ENCODE measurements around the gene MPND.
A peak's percentile ranks its signal among the peaks of the same experiment; 100 is the strongest.

MPND gene

GRCh38 chr19:4343370-4344307 lies at the start of gene MPND:
Gene MPND, plus strand, starts transcription at chr19:4343562. Its CDS starts 32 bp downstream, at chr19:4343594.
- DNase-seq: peak; percentile 74

DNA sequence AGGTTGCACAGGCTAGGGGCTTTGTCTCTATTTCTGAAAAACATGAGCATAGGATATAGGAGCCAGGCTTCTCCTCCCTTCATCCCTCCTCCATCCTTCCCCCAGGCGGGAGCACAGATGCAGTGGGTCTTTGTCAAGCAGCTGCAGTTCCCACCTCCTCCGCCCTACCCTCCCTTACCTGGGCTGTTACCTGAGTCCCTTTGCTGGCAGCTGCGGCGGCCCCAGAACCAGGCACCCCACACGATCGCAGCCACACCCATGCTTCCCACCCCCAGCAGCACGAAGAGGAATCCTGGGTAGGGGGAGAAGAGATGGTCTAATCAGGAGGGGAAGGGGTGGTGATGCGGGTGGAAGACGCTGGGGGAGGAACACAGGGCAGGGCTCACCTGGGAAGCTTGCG lies 49.0 kb upstream of the MPND start:
- no peak for DNase-seq

DNA sequence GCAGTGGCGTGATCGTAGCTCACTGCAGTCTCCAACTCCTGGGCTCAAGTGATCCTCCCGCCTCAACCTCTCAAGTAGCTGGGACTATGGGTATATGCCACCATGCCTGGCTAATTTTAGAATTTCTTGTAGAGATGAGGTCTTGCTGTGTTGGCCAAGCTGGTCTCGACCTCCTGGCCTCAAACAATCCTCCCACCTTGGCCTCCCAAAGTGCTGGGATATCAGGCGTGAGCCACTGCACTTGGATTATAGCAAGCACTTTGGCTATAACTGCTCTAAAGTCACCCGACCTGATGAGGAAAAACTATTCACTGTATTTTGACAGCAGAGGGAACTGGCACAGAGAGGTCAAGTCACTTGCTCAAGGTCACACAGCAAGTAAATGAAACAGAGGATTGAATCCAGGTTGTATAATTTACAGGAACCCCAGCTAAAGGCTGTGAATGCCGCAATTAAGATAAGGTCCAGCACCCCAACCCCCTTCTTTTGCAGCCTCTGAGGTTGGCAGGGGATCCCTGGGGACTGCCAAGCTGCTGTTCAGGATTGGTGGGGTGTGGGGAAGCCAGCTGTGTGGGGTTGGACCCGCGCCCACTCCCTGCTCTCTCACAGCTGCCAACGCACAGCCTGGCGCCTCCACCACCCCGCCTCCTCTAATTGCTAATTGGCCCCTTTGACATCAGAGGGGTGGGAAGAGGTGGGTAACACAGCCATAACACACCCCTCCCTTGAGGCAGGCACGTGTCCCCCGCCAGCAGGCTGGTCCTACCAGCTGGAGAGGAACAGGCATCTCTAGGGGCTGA lies 47.2 kb upstream of the MPND start:
- no peak for DNase-seq

GRCh38 chr19:4297901-4298809 lies 45.2 kb upstream of the MPND start:
- no peak for DNase-seq

DNA sequence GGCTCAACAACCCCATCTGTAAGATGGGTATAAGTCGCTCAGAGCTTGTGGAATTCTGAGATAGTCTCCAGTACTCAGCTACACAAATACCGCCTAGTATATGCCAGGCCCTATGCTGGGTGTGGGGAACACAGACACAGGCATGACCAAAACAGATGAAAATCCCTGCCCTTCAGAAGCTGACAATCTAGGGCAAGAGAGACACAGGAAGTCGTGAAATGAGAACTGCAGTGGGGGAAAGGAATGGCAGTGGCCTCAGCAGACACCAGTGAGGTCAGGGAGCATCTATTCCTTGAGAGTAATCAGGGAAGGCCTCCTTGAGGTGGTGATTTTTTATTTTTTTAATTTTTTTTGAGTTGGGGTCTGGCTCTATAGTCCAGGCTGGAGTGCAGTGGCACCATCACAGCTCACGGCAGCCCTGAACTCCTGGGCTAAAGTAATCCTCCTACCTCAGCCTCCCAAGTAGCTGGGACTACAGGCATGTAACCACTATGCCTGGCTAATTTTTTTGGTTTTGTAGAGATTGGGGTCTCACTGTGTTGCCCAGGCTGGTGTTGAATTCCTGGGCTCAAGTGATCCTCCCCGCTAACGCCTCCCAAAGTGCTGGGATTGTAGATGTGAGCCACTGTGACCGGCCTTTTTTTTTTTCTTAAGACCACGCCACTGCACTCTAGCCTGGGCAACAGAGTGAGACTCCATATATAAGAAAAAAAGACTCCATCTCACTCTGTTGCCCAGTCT lies 44.4 kb upstream of the MPND start:
- DNase-seq: no peak

GRCh38 chr19:4300589-4300988 lies 42.8 kb upstream of the MPND start:
- no peak for DNase-seq

GRCh38 chr19:4301590-4302242 lies 41.6 kb upstream of the MPND start:
- DNase-seq: no peak

GRCh38 chr19:4302243-4302640 lies 41.1 kb upstream of the MPND start, which contains the start of gene TMIGD2:
Gene TMIGD2, minus strand, starts transcription at chr19:4302389. Its CDS starts 4 bp downstream, at chr19:4302385.
- DNase-seq: no peak

DNA sequence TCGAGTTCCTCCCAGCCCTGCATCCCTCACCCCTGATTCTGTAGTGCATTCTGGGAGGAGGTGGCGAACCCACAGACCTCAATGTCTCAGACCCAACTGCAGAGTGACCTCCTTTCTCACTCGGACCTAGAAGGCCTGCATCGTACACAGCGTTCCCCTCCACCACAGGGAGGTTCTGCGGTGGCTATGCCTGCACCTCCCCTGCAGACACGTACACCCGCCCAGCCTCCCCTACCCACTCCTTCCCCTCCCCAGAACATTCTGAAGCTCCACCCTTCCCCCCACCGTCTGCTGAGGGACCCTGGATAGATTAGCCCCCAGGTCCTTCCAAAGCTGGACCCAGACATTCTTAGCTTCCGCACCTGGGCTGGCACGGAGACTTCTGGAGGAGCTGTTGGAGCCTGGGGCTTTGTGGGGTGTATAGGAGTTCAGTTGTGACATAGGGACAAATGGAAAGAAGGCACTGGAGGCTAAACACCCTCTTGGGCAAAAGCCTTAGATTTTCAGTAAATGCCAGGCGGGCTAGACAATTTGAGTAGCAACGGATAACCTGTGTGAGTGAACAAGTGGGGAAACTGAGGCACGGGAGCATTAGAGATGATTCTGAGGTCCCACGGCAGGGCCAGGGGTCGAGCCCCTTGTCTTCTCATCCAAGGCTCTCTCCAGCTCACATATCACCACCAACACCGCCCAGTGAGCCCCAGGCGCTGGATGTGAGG lies 39.4 kb upstream of the MPND start:
- no peak for DNase-seq

GRCh38 chr19:4304538-4305256 lies 38.7 kb upstream of the MPND start, which contains the start of gene FSD1:
Gene FSD1, plus strand, starts transcription at chr19:4304598. Its CDS starts 149 bp downstream, at chr19:4304747.
- peak; percentile 44 for DNase-seq

GRCh38 chr19:4305257-4305612 lies 38.1 kb upstream of the MPND start:
- DNase-seq: no peak

DNA sequence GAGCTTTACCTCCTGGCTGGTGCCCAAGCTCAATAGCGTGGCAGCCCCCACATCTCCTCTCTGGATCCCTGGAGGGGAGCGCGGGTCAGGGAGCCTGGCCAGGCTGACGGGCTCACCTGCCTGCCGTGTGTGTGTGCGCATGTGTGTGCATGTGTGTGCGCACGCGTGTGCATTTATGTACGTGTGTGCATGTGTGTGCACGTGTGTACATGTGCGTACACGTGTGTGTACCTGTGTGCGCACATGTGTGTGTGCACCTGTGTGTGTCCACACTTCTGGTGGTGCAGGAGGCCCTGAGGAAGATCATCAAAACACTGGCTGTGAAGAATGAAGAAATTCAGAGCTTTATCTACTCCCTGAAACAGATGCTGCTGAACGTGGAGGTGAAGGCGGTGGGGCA lies 37.7 kb upstream of the MPND start:
- DNase-seq: no peak

DNA sequence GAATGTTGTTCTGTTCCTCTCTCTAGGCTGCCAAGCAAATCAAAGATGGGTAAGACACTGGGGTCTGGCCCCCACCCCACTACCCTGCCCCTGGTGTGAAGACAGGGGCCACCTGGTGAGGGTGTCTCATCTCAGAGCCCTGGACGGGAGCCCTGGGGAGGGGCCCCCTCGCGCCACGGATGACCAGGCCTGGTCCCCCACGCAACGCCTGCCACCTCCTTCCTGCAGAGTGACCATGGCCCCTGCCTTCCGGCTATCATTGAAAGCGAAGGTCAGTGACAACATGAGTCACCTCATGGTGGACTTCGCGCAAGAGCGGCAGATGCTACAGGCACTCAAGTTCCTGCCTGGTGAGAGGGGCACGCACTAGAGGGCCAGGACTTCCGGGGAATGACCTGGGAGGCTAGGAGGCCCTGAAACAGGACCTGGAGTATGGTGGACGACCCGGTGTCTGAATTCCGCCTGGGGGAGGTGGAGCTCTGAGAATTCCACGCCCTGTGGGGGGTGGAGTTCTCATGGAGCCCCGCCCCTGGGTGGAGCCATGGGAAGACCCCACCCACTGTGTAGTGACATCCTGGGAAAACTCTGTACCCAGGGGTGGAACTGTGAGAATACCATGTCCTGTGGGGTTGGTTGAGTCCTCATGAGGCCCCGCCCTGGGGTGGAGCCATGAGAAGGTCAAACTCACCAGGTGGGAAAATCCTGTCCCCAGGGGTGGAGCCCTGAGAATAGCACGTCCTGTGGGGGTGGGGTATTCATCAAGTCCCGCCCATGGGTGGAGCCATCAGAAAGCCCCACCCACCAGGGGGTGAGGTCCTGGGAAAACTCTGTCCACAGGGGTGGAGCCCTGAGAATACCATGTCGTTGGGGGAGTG lies 32.9 kb upstream of the MPND start:
- no peak for DNase-seq

DNA sequence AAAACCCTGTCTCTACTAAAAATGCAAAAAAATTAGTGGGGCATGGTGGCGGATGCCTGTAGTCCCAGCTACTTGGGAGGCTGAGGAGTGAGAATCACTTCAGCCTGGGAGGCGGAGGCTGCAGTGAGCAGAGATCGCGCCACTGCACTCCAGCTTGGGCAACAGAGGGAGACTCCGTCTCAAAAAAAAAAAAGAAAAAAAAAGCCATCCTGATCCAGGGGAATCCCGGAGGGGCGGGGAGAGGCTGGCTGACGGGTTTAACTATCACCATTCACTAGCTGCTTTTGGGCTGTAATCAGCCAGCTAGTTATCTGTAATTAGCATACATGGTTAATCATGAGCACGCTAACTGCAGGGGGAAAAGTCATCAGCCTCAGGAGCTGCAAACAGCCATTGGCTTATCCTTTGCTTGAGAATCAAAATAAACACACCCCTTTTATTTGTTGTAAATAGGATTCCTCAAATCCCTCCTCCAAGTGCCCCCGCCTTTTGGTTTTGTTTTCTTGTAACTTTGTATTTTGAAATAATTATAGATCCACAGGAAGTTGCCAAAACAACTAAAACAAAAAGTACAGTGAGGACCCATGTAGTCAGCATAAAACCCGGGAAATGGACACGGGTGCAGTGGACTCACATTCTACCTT lies 29.4 kb upstream of the MPND start:
- no peak for DNase-seq

- DNase-seq: no peak
These were observed 26.4 kb upstream of the MPND start for GRCh38 chr19:4316956-4317355.

DNA sequence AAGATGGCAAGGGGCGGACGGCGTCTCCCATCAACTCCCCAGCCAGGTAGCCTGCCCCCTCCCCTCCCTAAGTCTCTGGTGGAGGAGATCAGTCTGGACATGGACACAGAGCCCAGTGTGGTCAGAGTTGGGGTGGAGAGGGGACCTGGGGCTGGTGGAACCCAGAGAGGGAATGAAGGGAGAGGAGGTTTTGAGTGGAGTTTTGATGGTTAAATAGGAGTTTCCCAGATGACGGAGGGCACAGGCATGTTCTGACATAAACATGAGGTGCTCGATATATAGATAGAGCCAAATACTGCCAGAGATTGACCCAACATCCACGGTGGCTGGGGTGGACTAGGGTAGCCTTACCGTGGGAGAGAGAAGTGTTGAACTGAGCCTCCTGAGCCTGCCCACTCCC lies 24.9 kb upstream of the MPND start:
- no peak for DNase-seq

DNA sequence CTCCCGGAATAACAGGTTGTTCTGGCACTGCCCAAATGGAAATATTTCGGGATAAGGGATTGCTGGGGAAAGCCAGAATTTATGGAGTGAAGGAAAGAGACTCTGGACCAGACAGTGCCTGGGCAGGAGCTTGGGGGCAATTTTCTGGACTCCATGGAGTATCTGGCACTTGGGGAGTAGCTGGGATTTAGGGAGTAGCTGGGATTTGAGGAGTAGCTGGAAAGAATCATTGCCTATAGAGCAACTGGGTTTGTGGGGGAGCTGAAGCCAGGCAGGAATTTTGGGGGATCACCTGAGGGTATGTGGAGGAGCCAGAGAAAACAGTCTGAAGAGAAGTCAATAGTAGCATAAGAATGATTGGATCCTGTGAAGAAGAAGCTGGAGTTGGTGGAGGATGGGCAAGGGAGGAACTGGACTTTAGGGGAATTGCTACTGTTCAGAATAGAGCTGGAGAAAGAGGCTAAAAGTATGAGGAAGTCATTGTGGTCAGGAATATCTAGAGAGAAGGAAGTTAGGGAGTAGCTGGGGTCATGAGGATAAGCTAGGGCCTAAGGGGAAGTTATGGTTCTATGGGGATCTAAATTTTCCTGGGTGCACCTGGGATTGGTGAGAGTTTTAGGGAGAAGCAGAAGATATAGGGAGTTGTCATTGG lies 24.2 kb upstream of the MPND start:
- DNase-seq: no peak

DNA sequence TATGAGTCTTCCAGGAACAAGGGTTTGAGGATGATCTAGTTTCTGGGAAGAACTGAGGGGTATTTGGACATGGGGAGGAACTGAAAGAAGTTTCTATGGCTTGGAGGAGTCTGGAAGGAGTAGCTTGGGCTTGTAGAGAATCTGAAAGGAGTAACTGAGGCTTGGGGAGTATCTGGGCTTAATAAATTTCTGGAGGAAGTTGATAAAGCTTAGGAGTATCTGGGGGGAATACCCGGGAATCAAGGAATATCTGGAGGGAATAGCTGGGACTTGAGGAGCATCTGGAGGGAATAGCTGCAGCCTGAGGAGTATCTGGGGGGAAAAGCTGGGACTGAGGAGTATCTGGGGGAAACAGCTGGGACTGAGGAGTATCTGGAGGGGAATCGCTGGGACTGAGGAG lies 22.9 kb upstream of the MPND start:
- DNase-seq: no peak
